GM06990 (cell line): ENCODE measurements around the gene KRTAP27-1.

Experiments used
- DNase-seq: peaks from one replicate; pipeline ENCODE4 v3.0.0-alpha.2; 2011; ENCODE audit not compliant: insufficient read length; ENCODE audit errors: extremely low read depth
- H3K27me3 ChIP-seq: replicated peaks from 2 replicates; pipeline ENCODE4 v1.6.0; 2011; ENCODE audit warnings: low read length; ENCODE audit not compliant: control insufficient read depth, insufficient read depth
- H3K36me3 ChIP-seq: 2 replicates; pipeline ENCODE4 v1.5.1; 2011; ENCODE audit warnings: low read length; ENCODE audit not compliant: control insufficient read depth, insufficient read depth
- H3K4me3 ChIP-seq: replicated peaks from 2 replicates; pipeline ENCODE4 v1.5.1; 2011; ENCODE audit warnings: low read depth, mild to moderate bottlenecking, control low read depth, low read length
- TF ChIP-seq, protein P1 (sequence below): IDR thresholded peaks from 2 replicates; pipeline ENCODE4 v1.5.1; 2011; ENCODE audit warnings: low read length, control low read depth, mild to moderate bottlenecking, inconsistent platforms; ENCODE audit not compliant: insufficient read depth, poor library complexity, severe bottlenecking

Gene KRTAP27-1

GRCh38 chr21:30326390-30326789, 11.1 kb downstream of the KRTAP27-1 start:
- TF ChIP-seq, protein P1, sequence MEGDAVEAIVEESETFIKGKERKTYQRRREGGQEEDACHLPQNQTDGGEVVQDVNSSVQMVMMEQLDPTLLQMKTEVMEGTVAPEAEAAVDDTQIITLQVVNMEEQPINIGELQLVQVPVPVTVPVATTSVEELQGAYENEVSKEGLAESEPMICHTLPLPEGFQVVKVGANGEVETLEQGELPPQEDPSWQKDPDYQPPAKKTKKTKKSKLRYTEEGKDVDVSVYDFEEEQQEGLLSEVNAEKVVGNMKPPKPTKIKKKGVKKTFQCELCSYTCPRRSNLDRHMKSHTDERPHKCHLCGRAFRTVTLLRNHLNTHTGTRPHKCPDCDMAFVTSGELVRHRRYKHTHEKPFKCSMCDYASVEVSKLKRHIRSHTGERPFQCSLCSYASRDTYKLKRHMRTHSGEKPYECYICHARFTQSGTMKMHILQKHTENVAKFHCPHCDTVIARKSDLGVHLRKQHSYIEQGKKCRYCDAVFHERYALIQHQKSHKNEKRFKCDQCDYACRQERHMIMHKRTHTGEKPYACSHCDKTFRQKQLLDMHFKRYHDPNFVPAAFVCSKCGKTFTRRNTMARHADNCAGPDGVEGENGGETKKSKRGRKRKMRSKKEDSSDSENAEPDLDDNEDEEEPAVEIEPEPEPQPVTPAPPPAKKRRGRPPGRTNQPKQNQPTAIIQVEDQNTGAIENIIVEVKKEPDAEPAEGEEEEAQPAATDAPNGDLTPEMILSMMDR, result no peak
- Histone ChIP-seq H3K4me3 (no peak overlapping the region), H3K27me3 (no peaks in the 10 kb centered on the region), H3K36me3 (no peaks in the 10 kb centered on the region)
- DNase-seq, result no peak

- DNase-seq, result no peak
- no peaks in the 10 kb centered on the region for H3K27me3 ChIP-seq
- no peak within 1 kb of the TSS for H3K4me3 ChIP-seq
- TF ChIP-seq, protein P1, result no peak
- H3K36me3 ChIP-seq, result no peaks in the 10 kb centered on the region
Observed at GRCh38 chr21:30320215-30320614, 17.3 kb downstream of the KRTAP27-1 start, which contains the start of gene KRTAP26-1. TSS of gene KRTAP26-1 (minus strand) at chr21:30320315. CDS start at chr21:30320035, 280 bp downstream.

- H3K4me3 ChIP-seq, result no peak overlapping the region
- TF ChIP-seq, protein P1, result no peak
- H3K27me3 ChIP-seq, result no peaks in the 10 kb centered on the region
- H3K36me3 ChIP-seq, result no peaks in the 10 kb centered on the region
- DNase-seq, result no peak
Observed at GRCh38 chr21:30315701-30316100, 21.8 kb downstream of the KRTAP27-1 start.

DNA sequence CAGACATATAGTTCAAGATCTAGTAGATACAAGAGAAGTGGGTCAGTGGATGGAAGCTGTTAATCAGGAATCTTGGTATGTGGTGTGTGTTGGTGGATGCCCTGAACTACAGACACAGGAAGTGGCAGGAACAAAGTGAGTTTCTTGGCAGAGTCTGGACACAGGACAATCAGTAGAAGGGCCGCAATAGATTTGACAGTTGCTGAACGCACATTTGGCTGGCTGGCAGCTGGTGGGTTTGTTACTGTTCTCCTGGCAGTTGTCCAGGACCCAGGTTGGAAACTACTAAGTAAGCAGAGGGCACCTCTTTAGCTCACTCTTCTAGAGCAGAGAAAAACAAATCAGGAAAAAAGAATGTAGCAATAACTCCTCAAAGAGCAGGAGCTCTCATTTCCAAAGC, 30.6 kb downstream of the KRTAP27-1 start:
- Histone ChIP-seq H3K4me3 (no peak overlapping the region), H3K27me3 (no peaks in the 10 kb centered on the region), H3K36me3 (no peaks in the 10 kb centered on the region)
- TF ChIP-seq, protein P1, result no peak
- DNase-seq, result no peak

DNA sequence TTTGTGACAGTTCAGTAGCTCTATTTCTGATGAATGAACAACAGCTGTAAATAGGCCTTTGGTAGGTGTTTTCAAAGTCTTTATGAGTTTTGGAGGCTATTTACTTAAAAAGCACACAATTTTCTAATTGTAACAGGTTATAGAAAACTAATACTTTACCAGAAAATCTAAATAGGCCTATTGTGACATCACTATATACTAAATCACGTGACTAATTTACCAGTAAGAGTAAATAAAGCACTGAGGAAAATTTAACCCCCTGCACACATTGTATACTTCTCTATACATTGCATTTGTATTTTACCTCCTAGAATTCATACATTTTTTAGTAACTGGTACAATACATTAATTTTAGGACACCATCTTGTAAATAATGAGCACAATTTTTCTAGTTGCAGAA, 32.4 kb downstream of the KRTAP27-1 start:
- no peak overlapping the region for H3K4me3 ChIP-seq
- no peaks in the 10 kb centered on the region for H3K36me3 ChIP-seq
- TF ChIP-seq, protein P1, result no peak
- DNase-seq, result no peak
- H3K27me3 ChIP-seq, result no peaks in the 10 kb centered on the region

GRCh38 chr21:30289215-30289614, 48.3 kb downstream of the KRTAP27-1 start, which contains the start of gene KRTAP25-1:
TSS of gene KRTAP25-1 (minus strand) at chr21:30289514. CDS start at chr21:30289490, 24 bp downstream.
- TF ChIP-seq, protein P1, result no peak

More at GRCh38 chr21:30289215-30289614, 48.3 kb downstream of the KRTAP27-1 start, which contains the start of gene KRTAP25-1:
- DNase-seq, result no peak
- no peak within 1 kb of the TSS for H3K4me3 ChIP-seq
- no peaks in the 10 kb centered on the region for H3K36me3 ChIP-seq
- H3K27me3 ChIP-seq, result no peaks in the 10 kb centered on the region
